Muscle of back (tissue), 11 donors: ENCODE results near the gene BOLA3. TPM values are rescaled to one million over a fixed set of nuclear protein-coding genes. Genes with fewer than 3 reads are reported as not detected.
A peak's percentile ranks its signal among the peaks of the same experiment; 100 is the strongest.
"Not testable (repeated sequence)": the region's sequence is repeated elsewhere in the genome, so short reads cannot be mapped to it uniquely, and the experiment has no call there.

Experiments
- DNase-seq, 3 donors: peaks; one replicate each; pipeline versions ENCODE4 v3.0.0 to v3.0.0-alpha.2; 2013
- polyA plus RNA-seq, 10 donors: library from polyadenylated mRNA; unstranded; fragments of 120-200 nt; gene quantifications; one replicate each; pipeline ENCODE4 v1.2.1, GENCODE V29; 2013; ENCODE audit not compliant: insufficient read length in 10 of 10

The BOLA3 gene
- polyA plus RNA-seq, 10 donors = 21.8 to 31.5 (median 26.5) TPM

DNA sequence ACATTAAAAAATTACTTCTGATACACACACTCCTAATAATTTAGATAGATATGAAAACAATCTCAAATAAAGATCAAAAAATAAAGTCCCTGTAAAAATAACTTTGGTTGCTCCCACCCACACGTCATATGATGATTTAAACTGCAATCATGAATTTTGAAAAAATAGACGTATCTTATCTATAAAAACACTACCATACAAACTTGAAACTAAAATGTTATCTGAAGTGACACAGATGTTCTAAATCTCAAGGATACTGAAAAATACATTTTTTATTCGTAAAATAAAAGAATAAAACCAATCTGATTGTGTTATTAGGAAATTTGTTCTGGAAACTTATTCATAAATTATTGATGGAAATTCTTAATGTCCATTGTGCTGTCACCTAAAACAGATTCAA, 8.1 kb upstream of the BOLA3 start:
- DNase-seq = no peak

DNA sequence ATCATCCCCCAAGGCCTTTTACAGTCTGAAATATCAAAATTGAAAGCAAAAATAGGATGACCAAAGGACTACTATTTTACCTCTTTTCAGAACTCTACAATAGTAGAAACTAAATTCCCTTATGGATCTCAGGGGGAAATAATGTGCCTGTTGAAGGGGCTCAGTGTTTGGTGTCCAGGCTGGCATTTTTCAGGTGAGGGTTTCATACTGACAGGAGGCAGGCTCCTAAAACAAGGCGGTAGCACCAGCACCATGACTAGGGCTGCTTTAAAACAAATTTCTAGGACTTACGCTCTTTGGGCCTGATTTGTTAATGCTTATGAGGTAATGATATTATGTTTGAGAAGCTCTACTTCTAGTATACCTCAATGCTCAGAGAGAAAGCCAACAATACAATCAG, 5.2 kb upstream of the BOLA3 start:
- no peak for DNase-seq

DNA sequence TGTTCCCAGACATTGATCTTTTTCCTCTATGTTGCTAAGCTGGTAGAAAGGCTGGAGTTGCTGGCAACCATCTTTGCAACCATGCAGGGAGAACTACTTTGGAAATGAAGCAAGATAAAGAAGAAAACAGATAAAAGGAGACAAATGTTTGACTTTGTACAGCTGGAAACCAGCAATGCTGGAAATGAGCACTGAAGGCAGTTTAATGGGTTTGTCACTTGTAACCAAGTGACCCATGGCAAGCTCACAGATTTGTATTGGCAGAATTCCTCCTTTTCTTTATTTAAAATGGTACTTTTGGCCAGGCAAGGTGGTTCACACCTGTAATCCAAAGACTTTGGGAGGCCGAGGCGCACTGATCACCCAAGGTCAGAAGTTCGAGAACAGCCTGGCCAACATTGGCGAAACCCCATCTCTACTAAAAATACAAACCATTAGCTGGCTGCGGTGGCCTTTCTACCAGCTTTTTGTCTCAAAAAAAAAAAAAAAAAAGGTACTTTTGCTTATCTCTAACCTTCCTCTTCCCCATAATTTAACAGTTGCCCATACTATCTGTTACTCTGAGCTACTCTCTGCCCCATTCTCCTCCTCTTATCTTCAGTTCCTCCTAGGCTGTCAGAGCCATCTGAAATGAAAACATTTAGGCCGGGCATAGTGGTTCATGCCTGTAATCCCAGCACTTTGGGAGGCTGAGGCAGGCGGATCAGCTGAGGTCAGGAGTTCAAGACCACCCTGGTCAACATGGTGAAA, 2.0 kb upstream of the BOLA3 start:
- DNase-seq = no peak

DNA sequence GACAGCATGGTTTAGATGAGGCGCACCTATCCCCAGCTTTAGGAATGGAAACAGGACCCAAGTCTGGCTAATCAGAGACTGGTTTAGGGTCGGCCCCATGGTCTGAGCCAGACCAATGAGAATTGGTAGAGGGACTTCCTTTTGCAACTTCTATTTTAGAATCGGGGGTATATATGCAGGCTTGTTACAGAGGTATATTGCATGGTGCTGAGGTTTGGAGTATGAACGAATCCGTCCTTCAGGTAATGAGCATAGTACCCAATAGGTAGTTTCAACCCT, 1.5 kb upstream of the BOLA3 start:
- DNase-seq = no peak

DNA sequence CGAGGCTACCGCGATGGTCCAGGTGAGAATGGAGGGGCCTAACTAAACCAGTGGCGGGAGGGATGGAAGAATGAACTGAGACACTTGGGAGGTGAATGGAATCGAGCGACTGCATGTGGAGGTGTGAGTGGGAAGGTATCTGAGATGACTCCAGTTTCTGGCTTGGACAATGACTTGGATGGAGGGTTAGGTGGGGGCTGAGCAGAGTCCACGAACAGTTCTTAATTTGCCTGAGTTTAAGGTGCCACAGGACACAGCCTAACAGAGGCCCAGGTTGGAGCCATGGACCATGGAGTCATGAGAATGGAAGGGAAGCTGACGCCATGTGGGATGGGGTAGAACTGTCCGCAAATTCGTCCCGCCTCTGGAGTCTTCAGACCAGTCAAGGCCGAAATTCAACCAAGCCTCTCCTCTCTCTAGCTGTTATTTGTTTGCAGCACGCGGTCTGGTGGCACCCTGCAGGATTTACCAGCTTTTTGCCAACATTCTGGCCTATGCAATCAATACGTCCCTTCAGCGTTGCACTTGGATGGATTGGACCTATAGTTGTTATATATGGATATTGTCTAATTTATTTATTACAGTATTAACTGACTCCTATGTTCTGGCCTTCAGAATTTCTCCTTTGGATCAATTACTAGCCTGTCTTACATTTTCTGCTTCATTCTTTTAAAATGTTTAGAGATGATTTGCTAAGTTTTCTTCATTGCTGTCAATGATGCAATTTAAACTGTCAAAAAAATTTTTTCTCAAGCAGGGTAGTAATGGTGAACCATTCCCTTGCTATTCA, 940 bp upstream of the BOLA3 start:
- no peak for DNase-seq

DNA sequence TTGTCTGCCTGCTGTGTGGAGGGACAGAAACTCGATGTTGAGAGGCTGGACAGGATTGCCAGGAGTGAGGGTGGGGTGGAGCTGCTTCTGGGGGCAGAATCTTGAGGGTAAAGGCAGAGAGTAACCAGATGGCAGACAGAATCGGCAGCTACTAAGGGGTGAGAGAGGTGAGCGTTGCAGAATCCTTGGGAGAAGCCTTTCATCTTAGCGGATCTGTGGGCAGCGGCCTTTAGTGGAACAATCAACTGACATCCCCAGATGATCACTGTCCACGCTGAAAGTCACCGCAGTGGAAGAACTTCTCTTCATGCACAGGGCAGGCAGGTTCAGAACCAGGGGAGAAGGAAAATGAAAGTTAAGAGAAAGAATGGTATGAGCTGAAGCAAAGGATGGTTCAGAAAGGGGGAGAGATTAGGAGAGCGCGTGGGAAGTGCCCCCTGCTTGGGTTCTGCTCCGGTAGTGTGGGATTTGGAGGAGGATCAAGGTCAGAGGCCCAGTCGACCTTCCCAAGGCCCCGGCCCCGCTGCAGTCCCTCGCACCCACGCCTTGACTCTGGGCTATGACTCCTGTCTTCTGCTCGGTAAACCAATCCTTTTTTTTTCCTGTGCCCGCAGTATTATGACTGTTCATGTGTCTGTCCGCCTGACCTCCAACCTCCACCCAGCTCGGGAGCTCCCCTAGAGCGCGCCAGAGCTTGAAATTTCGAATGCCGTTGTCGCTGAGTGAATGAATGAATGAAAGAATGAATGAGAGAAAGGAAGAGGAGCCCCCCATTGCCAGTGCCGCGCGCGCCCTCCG, 584 bp downstream of the BOLA3 start:
- no peak for DNase-seq

DNA sequence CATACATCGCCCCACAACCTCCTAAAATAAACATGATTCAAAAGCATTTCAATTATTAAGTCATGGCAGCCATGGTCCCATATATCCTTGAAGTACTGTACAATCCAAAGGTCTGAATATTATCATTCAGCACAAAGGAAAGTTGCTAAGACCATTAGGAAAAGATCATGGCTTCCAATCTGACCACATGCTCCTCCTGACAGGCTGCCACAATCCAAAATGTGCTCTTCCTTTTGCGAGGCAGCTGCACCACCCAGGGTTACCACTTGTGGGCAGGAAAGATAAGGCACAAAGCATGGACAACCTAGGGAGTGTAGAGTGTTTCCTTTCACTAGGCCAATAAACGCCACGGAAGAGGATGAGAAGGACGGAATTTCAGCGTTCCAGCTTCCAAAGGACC, 5.4 kb downstream of the BOLA3 start:
- no peak for DNase-seq

DNA sequence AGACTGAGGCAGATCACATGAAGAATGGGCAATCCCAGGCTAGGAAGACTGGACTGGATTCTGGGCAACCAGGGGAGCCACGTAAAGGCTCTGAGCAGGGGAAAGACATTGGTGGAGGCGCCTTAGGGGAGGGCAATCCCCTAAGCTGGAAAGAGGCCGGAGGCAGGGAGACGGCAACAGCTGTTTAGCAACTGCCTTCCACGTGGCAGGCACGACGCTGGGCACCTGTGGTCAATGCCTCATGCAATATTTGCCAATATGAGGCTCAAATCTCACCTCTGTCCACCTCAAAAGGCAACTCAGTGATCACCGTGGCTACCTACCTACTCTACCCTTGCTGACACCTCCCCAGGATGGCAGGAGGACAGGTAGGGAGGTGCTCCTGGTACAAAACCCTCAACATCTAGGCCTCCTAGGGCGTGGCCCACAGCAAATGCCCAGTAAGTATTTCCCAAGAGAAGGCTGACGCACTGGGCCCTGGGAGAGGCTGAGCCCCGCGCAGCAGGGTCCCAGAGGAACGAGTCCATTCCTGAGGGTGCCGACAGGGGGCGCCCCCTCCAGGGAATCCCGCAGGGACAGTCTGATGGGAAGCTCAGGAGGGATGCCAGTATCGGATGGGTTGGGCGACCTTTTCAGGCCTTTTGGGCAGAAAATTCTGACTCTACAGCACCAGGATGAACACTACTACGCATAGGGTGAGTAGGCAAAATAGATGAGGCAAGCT, 8.9 kb downstream of the BOLA3 start:
- DNase-seq = no peak

DNA sequence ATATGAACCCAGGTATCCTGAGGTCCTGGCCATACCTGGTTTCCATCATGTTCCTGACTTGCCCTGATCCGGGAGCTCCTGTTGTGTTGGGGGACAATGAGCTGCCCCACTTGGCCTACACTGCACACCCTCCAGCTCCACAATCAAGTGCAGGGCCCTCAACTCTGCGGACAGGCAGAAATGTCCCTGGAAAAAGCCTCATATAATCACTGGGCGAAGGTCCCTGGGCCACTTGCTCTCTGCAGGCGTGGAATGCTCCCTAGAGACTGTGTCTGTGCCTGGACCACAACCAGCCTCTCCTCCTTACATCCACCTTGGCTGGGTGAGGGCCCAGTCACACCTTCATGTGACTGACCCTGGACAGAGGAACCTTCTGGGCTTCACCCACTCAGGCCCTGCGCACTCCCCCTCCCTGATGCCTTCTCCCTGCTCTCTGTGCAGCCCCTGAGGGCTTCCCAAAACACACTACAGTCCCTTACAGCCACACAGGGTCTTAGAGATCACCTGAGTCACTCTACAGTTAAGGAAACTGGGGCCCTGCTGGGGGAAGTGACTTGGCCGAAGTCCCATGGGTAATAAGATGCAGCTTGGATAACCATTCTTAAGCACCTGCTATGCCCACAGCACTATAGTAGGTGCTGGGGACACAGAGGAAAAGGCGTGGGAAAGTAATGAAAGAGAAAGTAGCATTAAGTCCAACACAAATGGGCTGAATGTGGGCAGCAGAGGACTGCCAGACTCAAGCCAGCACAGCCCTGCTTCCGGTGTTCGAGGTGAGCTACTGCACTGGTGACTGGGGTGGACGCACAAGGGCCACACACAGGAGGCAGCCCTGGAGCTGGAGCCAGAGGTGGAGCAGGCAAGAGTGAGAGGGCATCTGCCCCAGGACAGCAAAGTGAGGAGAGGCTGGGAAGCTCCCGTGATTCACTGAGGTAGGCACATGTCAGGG, 9.8 kb downstream of the BOLA3 start:
- DNase-seq = no peak

DNA sequence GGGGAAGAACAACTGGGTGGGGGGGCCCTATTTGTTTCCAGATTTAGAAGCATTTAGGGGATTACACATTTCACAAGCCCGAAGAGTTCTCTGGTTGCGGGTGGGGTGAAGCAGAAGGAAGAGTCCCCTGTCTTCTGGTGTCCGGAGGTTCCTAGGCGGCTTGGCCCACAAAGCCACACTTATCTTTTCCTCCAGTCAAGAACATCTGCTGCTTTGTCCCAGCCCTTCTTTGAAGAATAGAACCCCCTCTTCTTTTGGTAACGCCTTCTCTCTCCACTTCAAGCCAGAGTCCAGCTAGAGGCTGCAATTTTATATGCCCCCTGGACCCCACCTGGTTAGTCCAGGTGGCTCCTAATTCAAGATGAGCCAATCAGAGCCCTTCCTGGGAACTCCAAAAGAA, 15.8 kb downstream of the BOLA3 start:
- no peak for DNase-seq

DNA sequence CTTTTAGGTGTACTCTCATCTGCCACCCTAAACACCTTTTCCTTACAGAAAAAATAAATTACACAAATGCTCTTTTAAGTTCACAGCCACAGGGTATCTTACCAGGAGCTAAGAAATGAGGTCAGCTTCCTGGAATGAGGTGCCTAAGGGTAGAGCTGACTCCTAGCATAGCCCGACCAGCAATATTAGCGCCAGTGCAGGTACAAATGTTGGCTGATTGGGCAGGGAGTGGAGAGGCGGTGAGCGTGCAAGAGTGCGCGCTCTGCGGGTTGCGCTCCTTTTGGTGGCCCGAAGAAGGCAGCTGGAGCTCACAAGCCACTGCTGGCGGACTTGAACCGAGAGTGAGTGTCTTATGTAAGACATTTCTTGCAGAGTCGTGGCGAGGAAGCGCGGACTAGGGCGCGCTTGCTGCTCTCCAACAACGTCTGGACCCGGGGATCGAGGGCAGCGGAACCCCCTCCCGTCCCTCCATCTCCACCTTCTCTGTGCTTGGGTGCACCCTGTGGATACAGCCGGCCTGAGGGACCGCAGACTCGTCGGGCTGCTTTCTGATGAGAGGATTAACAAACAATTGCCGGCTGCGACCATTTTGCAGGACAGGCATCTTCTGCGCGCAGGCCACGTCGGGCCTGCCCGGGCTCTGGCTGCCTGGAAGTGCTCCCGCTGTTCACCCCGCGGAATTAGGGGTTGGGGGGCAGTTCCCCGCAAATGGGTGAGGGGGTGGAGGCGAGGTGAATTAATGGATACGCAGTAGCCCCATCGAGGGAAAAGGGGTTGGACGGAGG, 17.3 kb downstream of the BOLA3 start:
- DNase-seq = no peak

DNA sequence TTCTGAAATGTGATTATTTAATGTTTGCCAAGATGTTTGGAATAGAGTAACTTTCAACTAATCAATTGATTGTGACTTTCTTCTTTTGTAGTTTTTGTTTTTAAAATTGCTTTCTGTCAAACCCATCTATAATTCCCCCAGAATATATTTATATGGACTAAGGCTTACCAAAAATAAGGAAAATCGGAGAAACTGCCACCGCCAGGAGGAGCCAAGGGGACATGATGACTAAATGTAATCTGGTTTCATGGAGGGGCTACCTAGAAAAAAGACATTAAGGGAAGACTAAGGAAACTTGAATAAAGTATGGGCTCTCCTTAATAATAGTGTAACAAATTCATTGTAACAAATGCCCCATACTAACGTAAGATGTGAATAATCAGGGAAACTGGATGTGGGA, 19.5 kb downstream of the BOLA3 start:
- no peak for DNase-seq

DNA sequence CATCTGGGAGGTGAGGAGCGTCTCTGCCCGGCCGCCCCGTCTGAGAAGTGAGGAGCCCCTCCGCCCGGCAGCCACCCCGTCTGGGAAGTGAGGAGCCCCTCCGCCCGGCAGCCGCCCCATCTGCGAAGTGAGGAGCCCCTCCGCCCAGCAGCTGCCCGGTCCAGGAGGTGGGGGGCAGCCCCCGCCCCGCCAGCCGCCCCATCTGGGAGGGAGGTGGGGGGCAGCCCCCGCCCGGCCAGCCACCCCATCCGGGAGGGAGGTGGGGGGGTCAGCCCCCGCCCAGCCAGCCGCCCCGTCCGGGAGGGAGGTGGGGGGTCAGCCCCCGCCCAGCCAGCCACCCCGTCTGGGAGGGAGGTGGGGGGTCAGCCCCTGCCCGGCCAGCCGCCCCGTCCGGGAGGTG, 23.8 kb downstream of the BOLA3 start:
- DNase-seq = not testable (repeated sequence)

DNA sequence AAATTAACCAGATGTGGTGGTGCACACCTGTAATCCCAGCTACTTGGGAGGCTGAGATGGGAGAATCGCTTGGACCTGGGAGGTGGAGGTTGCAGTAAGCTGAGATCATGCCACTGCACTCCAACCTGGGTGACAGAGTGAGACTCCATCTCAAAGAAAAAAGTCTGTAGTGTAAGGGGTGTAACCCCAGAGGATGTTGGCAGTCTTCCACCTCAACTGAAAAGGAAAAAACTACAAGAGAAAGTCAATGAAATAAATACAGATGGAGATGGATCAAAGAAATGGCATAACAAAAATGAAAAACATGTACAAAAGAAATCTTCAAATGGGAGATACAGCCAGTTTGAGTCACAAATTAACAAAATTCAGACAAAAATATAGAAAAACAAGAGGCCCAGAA, 25.9 kb downstream of the BOLA3 start:
- DNase-seq = not testable (repeated sequence)

DNA sequence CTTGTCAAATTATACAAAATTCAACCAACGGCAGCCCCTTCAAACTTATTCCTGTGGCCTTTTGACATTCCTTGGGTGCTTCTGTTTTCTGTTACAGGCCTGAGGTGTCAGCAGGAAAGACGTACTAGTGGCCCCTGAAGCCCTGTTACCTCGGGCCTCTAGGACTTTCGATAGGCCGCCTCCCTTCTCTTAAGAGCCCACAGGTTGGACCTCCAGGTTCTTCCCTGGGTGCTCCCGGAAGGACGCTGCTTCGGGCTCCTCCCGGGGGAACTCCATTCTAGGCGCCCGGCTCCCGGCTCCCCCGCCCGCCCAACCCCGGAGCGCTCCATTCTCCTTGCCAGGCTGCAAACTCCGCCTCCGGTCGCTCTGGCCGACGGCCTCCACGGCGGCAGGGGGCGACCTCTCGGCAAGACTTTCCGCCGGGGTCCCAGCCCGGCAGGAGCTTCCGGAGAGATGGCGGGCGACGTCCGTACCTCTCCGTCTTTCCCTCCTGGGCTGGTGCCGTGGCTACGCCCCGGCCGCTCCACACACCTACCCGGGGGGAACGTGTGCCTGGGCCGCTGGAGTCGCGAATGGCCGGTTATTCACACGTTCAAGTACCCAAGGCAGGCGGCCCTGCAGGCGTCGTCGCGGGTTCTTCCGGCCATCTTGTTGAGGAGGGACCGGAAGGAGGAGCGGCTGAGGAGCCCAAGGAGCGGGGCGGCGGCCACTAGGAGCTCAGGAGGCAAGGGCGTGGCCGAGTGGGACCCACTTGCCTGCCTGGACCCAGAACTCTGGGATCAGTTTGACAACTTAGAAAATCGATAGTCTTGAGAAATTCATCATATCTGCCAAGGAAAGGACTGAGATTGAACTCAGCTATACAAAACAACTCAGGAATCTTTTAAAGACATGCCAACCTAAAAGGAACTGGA, 27.5 kb downstream of the BOLA3 start:
- peak; percentile 62 to 91 (median 84) for DNase-seq

DNA sequence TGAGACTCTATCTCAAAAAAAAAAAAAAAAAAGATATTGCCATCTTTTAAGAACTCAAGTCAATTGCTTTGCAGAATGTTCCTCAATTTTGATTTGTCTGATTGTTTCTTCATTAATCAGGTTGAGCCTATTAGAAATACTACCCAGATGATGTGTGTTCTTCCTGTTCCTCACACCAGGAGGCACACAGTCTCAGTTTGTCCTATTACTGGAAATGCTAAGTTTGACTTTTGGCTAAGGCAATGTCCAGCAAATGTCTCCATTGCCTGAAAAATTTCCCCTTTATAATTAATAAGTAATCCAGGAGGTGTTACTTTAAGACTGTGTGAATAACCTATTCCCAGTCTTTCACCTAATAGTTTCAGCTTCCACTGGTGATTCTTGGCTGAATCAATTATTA, 28.4 kb downstream of the BOLA3 start:
- no peak for DNase-seq

DNA sequence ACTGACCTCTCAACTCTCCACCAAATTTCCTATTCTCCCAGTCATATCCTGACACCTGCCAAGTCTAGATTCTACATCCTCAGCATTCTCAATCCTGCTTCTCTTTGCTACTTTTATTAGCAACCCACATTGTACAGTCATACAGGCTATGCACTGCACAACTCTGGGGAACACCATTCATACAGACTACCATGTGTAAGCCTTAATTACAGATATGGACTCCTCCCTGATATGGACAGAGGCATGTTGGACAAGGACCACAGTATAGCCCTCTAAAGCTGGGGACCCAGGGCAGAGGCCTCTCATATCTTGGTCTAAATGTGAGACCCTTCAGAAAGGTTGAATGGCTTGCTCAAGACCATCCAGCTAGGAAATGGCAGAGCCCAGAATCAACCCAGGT, 36.3 kb downstream of the BOLA3 start:
- DNase-seq = no peak

DNA sequence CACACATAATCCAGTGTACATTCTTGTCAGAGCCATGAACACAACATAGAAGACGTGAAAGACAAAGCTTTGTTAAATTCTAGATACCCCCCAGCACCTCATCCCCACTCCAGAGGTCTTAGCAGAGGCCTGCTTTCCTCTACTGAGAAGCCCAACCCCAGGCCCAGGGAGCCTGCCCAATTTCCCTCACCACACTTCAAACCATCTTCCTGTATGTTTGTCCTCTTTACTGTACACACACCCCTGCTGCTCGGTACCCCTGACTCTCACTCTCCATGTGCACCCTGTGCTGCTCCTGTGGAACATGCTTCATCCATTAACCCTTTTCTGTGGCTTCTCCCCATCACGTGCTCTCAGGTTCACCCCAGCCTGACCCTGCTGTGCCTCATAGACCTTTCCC, 37.2 kb downstream of the BOLA3 start:
- no peak for DNase-seq

DNA sequence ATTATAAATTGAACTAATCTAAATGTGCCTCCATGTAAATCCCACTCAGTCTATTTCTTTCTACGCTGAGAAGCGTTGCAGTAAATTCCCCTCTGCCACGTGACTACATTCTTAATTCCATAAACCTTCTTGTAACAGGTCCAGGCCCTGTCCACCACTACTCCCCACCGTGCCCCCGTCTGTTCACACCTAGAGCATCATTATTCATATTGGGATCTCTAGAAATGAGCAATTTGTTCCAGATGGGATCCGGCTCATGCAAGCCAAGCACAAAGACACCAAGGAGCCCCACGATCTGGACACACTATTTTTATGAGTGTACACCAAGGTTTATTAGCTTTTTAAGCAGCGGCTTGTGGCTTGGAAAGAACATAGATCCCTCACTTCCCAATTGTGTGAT, 38.2 kb downstream of the BOLA3 start:
- no peak for DNase-seq
